HG03196 (cell line): Measurements from ENCODE around the gene KLHL13.
"Not testable (repeated sequence)": the region's sequence is repeated elsewhere in the genome, so short reads cannot be mapped to it uniquely, and the experiment has no call there.

ENCODE experiments used
- ATAC-seq: cut with Tn5 transposase; IDR thresholded peaks from one replicate; pipeline ENCODE4 v1.9.1; 2021; ENCODE audit not compliant: unreplicated experiment

KLHL13 gene

GRCh38 chrX:118074196-118074595 is 42.4 kb downstream of the KLHL13 start:
- no peak for ATAC-seq

DNA sequence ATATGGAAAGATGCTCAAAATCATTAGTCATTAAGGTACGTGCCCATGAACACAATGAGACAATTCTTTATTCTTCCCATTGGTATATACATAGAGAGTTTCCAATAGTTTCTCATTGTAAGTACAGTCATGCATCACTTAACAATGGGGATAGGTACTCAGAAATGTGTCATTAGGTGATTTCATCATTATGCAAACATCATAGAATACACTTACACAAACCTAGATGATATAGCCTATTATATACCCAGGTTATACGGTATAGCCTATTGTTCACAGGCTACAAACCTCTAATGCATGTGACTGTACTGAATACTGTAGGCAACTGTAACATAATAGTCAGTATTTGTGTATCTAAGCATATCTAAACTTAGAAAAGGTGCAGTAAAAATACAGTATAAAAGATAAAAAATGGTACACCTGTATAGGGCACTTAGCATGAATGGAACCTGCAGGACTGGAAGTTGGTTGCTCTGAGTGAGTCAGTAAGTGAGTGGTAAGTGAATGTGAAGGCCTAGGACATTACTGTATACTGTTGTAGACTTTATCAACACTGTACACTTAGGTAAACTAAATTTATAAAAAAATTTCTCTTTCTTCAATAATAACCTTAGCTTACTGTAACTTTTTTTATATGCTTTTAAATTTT is 49.6 kb downstream of the KLHL13 start:
- ATAC-seq: no peak

- ATAC-seq: no peak
Observed at GRCh38 chrX:118062817-118063615, 53.6 kb downstream of the KLHL13 start.

- ATAC-seq: no peak
Observed at GRCh38 chrX:118062048-118062789, 54.4 kb downstream of the KLHL13 start.

DNA sequence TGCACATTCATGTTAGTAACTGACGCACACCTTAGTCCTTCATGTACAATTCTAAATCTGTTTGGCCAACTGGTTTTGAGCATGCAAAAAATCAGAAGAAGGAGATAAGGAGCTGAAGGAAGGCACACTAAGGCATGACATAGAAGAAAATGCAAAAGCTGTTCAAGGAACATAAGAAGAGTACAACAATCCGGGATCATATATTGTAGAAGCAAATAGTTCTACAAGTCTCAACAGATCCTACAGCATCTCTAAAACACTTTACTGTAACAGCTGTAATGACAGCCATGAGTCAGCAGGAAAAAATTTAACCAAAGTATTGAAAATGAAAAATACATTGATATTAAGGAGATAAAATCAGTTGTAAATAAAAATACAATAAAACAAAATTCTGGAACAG is 57.7 kb downstream of the KLHL13 start:
- ATAC-seq: no peak

GRCh38 chrX:118056870-118057269 is 59.7 kb downstream of the KLHL13 start:
- no peak for ATAC-seq

GRCh38 chrX:118049713-118050112 is 66.9 kb downstream of the KLHL13 start:
- ATAC-seq: no peak

GRCh38 chrX:118047446-118048186 is 69.0 kb downstream of the KLHL13 start:
- ATAC-seq: no peak

GRCh38 chrX:118039591-118039990 is 77.0 kb downstream of the KLHL13 start:
- no peak for ATAC-seq

GRCh38 chrX:118038614-118039365 is 77.8 kb downstream of the KLHL13 start:
- no peak for ATAC-seq

DNA sequence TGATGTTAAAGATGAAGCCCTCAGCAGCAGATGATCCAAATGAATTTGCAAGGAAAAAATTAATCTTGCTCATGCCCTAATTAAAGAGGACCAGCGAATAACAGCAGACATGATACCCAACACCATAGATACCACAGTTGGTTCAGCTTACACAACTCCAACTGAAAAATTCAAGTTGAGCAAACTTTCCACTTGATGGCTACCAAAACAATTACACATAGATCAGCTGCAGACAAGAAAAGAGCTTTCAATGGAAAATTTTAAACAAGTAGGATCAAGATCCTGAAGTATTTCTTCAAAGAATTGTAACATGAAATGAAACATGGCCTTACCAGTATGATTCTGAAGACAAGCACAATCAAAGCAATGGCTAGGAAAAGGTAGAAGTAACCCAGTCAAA is 90.0 kb downstream of the KLHL13 start:
- ATAC-seq: no peak

GRCh38 chrX:118025226-118025625 is 91.4 kb downstream of the KLHL13 start:
- ATAC-seq: no peak

DNA sequence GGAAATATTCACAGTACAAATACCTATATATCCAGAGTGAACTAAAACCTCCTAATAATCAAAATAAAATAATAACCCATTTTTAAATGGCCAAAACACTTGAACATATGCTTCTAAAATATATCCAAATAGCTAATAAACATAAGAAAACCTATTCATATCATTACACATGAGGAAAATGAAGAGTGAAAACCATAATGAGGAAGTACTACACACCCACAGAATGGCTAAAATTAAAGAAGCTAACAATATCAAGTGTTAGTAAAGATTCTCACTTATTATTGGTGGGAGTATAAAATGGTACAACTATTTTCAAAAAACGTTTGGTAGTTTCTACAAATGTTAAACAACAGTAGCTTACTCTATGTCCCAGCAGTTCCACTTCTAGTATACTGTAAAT is 92.1 kb downstream of the KLHL13 start:
- no peak for ATAC-seq

DNA sequence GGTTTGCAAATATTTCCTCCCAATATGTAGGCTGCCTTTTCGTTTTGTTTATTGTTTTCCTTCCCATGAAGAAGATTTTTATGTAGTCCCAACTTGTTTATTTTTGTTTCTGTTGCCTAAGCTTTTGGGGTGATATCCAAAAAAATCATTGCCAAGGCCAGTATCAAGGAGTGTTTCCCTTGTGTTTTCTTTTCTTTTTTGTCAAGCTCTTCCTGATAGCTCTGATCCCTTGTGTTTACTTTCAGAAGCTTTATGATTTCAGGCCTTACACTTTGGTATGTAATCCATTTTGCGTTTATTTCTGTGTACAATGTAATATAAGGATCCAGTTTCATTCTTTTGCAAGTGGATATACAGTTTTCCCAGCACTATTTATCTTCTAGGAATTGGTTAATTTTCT is 93.9 kb downstream of the KLHL13 start:
- no peak for ATAC-seq

- no peak for ATAC-seq
Observed at GRCh38 chrX:118016422-118016821, 100.2 kb downstream of the KLHL13 start.

GRCh38 chrX:118002417-118002816 is 114.2 kb downstream of the KLHL13 start:
- ATAC-seq: not testable (repeated sequence)

DNA sequence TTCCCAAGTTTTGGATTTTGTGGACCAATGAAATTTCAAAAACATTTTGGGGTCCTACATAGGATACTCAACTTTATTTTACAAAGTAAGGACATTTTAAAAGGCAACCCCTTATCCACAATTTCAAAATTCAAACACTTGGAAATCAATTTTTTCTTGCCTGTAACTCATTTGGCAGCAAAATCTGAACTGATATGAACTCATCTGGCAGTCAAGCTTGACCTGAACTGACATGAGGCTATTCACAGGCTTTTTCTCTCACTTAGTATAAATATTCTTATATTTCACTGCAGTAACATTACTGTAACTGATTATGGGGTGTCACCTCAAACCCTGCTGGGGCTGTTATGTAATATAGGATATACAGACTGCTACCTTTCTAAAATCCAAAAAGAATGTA is 116.1 kb downstream of the KLHL13 start:
- ATAC-seq: no peak

DNA sequence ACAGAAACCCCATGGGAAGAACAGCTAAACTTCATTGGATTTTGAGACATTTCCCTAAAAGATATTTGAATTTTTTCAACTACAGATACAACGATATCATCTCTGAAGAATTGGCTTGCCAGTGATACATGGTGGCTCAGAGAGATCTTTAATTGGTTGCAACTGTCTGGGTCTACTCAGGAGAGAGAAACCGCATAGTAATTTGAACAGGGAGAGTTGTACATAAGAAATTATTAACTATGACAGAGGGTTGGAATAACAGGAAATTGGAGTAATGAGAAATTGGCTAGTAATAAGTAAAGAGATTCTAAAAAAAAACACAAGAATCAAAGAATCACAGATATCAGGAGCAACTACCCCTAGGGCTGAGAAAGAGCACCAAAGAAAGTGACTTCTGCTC is 118.4 kb downstream of the KLHL13 start:
- no peak for ATAC-seq

DNA sequence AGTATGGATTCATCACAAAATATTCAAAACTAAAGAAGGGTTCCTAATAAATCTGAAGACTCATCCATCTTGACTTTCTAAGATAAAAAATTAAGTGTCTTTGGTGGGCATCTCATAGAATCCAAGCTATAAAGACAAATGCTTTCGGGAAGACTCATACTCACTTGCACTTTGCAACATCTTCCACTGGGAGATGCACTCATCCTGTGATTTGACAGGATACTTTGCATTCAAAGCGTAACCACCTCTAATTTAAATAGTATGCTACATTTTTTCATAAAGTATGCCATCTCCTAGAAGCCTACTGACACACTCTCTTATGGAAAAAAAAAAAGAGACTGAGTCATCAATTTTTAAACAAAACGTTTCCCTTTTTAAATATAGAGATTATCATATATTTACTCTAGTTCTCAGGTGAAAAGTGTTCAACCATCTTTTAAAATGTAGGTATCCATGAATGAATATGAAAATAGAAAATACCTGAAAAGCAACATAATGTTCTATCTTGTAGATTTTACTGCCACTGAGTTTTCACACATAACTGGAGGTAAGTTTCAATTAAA is 119.6 kb downstream of the KLHL13 start:
- no peak for ATAC-seq

DNA sequence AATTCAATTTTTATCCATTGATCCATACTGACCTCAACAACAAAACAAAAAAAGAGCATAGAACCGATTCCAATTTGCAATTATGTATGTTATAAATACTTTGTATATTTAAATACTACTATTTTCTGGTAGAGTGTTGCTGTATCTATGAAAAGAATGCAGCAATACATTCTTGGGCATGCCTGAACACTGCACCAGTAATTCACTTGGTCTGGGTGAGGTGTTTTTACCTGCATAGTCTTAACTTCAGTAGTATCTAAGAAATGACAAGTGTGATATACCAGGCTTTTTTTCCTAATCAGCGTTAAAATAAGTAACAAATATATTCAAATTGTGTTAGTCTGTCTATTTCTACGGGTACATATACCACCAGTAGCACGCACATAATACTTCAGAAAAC is 120.2 kb downstream of the KLHL13 start:
- no peak for ATAC-seq
